Measurements from ENCODE around the gene ARID3C. TPM values are rescaled to one million over a fixed set of nuclear protein-coding genes. Genes with fewer than 3 reads are reported as not detected.

The ARID3C gene
- polyA plus RNA-seq, 2 of the 4 experiments (the other 2 are of a cell fraction), result 0.09 to 0.12 TPM

DNA sequence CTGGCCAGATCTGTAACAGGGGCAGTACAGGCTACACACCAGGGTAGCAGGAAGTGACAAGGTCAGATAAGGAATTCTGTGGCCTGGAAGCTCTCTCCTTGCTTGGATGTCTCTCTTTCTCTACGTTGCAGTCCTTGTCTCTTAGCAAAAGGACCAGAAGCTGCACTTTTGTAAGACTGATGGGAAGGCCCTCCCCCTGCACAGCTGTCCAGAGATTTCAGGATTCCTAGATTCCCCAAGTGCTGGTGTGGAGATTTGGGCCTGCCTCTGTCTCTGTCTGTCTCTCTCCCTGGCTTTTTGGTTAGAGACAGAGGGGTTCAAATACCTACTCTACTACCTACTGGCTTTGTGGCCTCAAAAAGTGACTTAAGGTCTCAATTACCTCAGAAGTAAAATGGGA, 29.3 kb downstream of the ARID3C start:
- no peaks in the 10 kb centered on the region for H3K4me1 ChIP-seq
- POLR2A ChIA-PET, result no interaction called here
- CTCF ChIA-PET, result interaction anchor here (0.5 to 11.6 kb wide), 10 partner anchors 35 to 681 kb away, joined by 3 to 297 read pairs (median 5); no protein-coding TSS in a partner anchor
- TF ChIP-seq TFCP2L1 (CRISPR knock-in tag; IDR thresholded peaks at IDR 0.05), result no peak
- no peak for TF ChIP-seq HOXA7 (CRISPR knock-in tag; IDR thresholded peaks at IDR 0.05)
- TF ChIP-seq MAFK (IDR thresholded peaks at IDR 0.05; ENCODE audit: partially characterized antibody), result no peak
- no peak for TF ChIP-seq POLR2AphosphoS2 (conservative IDR thresholded peaks at IDR 0.05; ENCODE audit: low read length)
- no peak for TF ChIP-seq NFE2L2 (conservative IDR thresholded peaks at IDR 0.05; ENCODE audit: low read length)
- DNase-seq (ENCODE audit: low read depth in 1 of 2, low spot score in 1 of 2) (no peak), ATAC-seq (no peak), FAIRE-seq (no peak)
- H3K4me2 ChIP-seq, result no peak overlapping the region
- no peak overlapping the region for H3K27ac ChIP-seq
- no peaks in the 10 kb centered on the region for H3K9me3 ChIP-seq
- WGBS (ENCODE audit: missing lambda C conversion rate), result 20% methylated on average over 1 of the region's 1 CpG
- no peak overlapping the region for H3K4me3 ChIP-seq

DNA sequence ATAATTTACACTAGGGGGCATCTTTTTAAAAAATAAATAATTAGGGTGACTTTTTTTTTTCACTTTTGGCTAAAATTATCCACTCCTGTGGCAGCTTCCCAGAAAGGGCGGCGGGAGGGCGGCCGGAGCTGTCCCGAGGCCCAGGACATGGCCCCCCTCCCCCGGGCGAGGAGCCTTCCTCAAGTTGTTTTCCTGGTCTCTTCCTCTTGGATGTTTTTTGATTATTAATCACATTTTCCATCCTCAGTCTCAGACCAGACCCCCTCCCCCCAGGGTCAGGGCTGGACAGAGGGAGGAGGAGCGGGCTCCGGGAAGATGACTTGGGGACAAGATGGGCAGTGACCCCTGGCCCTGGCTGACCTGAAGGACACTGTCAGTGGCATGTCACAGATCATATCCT, 34.7 kb downstream of the ARID3C start:
- ChIA-PET CTCF (interaction anchor here (0.6 to 11.6 kb wide), 10 partner anchors 9 to 190 kb away, joined by 3 to 297 read pairs (median 26); no protein-coding TSS in a partner anchor), POLR2A (no interaction called here)
- TF ChIP-seq RARB (CRISPR knock-in tag; IDR thresholded peaks at IDR 0.05) (no peak), MAFK (IDR thresholded peaks at IDR 0.05; ENCODE audit: partially characterized antibody) (peak; percentile 5)
- Histone ChIP-seq H3K27ac (no peak overlapping the region), H3K4me3 (no peak overlapping the region), H3K9me3 (no peaks in the 10 kb centered on the region), H3K4me2 (no peak overlapping the region), H3K4me1 (peaks cover 2% of the 10 kb centered on the region; the same call in 2 of the 3 replicates)
- 61% methylated on average over 9 of the region's 9 CpGs for WGBS (ENCODE audit: missing lambda C conversion rate)
- DNase-seq (ENCODE audit: low read depth in 1 of 2, low spot score in 1 of 2) (no peak), ATAC-seq (no peak), FAIRE-seq (no peak)

DNA sequence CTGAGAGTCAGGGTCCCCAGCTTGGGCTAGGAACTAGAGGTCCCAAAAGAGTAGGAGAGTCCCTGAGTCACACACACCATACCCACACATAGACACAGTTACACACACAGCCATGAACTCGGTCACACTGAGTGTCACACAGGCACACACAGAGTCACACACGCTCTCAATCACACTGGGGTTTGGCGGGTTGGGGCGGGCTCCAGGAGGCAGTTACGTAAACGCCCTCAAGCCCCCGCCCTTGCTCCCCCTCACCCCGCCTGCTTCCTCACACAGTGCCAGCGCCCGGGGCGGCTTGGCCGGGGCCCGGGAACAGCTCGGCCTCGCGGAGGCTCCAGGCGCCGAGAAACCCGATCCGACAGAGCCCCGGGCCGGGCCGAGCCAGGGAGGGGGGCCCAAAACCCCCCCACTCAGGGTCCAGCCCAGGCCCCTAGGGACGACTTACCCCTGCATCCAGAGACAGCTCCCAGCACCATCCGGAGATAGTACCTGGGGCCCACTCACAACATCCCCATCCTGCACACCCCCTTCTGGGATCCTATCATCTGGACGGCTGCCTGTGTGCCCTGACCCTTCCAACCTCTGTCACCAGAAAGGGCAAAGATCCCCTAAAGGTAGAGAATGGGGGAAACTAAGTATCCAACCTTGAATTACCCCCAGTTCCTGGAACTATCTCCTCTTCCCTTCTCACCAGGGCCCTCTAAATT, 35.8 kb downstream of the ARID3C start:
- ChIA-PET CTCF (interaction anchor here (1.0 to 11.6 kb wide), 23 partner anchors 12 to 265 kb away, joined by 3 to 297 read pairs (median 20); partner anchors contain the start of genes RPP25L and SIGMAR1), POLR2A (no interaction called here)
- Histone ChIP-seq H3K4me1 (peaks cover 7% of the 10 kb centered on the region; the same call in 2 of the 3 replicates), H3K27ac (no peak overlapping the region), H3K9me3 (no peaks in the 10 kb centered on the region), H3K4me3 (no peak overlapping the region), H3K4me2 (no peak overlapping the region)
- WGBS (ENCODE audit: missing lambda C conversion rate), result 56% methylated on average over 3 of the region's 26 CpGs
- FAIRE-seq (no peak), DNase-seq (ENCODE audit: low read depth in 1 of 2, low spot score in 1 of 2) (no peak), ATAC-seq (no peak)
- TF ChIP-seq CBX8 (IDR thresholded peaks at IDR 0.05) (no peak), JUNB (IDR thresholded peaks at IDR 0.05) (no peak), ZNF302 (CRISPR knock-in tag; IDR thresholded peaks at IDR 0.05) (no peak), KDM1A (IDR thresholded peaks at IDR 0.05; ENCODE audit: low read depth) (no peak), EHF (CRISPR knock-in tag; IDR thresholded peaks at IDR 0.05) (no peak), NFE2L2 (conservative IDR thresholded peaks at IDR 0.05; ENCODE audit: low read length) (no peak)
- TF ChIP-seq, protein P1, sequence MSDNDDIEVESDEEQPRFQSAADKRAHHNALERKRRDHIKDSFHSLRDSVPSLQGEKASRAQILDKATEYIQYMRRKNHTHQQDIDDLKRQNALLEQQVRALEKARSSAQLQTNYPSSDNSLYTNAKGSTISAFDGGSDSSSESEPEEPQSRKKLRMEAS (IDR thresholded peaks at IDR 0.05), result no peak

DNA sequence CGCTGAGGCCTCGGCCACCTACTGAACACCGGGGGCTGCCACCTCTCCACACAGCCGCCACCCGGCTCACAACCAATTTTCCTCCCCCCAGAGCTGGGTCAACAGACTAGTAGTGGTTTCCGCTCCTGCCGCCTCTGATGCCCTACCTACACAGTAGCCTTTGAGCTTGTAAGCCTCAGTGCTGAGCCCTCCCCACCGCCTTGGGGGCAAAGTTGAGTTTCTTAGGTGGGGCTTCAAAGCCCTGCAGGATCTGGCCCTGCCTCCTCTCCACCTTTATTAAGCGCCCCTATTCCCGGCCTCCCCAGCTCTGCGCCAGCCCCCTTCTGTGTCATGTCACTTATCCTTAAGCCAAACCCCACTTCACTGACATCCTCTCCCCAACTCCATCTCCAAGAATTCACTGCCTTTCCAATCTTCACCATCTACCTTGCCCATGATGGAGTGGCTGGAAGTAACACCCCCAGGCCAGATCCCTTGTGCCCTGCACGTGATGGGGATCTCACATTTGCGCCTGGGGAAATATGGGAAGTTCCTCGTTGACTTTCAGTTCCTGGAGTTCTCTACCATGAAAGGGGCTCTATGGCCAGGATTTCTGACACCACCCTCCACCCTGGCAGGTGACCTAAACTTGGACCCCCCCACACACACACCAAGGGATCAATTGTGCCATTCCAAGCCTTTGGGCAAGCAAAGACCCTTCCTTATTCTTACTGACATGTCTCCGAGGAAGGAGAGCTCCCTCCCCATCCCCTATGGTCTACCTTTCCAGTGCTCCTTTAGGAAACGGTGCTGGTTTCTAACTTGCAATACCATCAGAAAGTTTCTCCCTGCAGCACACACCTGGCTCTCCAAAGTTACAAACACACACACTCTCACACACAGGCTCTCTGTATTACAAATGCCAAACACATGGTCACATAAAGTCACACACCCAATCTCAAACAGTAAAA, 36.7 kb downstream of the ARID3C start:
- no peak for DNase-seq (ENCODE audit: low read depth in 1 of 2, low spot score in 1 of 2)
- TF ChIP-seq ZFP36 (IDR thresholded peaks at IDR 0.05; ENCODE audit: borderline replicate concordance, partially characterized antibody) (no peak), KDM1A (IDR thresholded peaks at IDR 0.05; ENCODE audit: low read depth) (no peak), HEYL (CRISPR knock-in tag; IDR thresholded peaks at IDR 0.05) (no peak), EHF (CRISPR knock-in tag; IDR thresholded peaks at IDR 0.05) (no peak), HOXA7 (CRISPR knock-in tag; IDR thresholded peaks at IDR 0.05) (no peak), POLR2AphosphoS2 (conservative IDR thresholded peaks at IDR 0.05; ENCODE audit: low read length) (no peak), HOXB13 (CRISPR knock-in tag; IDR thresholded peaks at IDR 0.05; ENCODE audit: low read depth) (no peak), NFE2L2 (conservative IDR thresholded peaks at IDR 0.05; ENCODE audit: low read length) (no peak), POLR2A (IDR thresholded peaks at IDR 0.05; ENCODE audit: low read length) (no peak)
- TF ChIP-seq, protein P2, sequence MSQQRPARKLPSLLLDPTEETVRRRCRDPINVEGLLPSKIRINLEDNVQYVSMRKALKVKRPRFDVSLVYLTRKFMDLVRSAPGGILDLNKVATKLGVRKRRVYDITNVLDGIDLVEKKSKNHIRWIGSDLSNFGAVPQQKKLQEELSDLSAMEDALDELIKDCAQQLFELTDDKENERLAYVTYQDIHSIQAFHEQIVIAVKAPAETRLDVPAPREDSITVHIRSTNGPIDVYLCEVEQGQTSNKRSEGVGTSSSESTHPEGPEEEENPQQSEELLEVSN (IDR thresholded peaks at IDR 0.05; ENCODE audit: borderline replicate concordance, low read depth), result no peak
- TF ChIP-seq, protein P3, sequence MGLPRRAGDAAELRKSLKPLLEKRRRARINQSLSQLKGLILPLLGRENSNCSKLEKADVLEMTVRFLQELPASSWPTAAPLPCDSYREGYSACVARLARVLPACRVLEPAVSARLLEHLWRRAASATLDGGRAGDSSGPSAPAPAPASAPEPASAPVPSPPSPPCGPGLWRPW (IDR thresholded peaks at IDR 0.05), result no peak
- Histone ChIP-seq H3K4me3 (no peak overlapping the region), H3K4me1 (peaks cover 7% of the 10 kb centered on the region; the same call in 2 of the 3 replicates), H3K9me3 (no peaks in the 10 kb centered on the region), H3K4me2 (no peak overlapping the region), H3K27ac (no peak overlapping the region)
- CTCF ChIA-PET, result interaction anchor here (0.6 to 11.6 kb wide), 76 partner anchors 9 to 338 kb away, joined by 3 to 297 read pairs (median 7); partner anchors contain the start of genes CCL27, DCTN3, MYORG and RPP25L
- 41% methylated on average over 11 of the region's 16 CpGs for WGBS (ENCODE audit: missing lambda C conversion rate)
- POLR2A ChIA-PET, result no interaction called here
- no peak for FAIRE-seq
- ATAC-seq, result peak in 1 of 2 experiments; percentile 6; a peak in 3 of 6 replicates

Data from A549 (cell line).